ENCODE measurements around the gene GRB14.

DNA sequence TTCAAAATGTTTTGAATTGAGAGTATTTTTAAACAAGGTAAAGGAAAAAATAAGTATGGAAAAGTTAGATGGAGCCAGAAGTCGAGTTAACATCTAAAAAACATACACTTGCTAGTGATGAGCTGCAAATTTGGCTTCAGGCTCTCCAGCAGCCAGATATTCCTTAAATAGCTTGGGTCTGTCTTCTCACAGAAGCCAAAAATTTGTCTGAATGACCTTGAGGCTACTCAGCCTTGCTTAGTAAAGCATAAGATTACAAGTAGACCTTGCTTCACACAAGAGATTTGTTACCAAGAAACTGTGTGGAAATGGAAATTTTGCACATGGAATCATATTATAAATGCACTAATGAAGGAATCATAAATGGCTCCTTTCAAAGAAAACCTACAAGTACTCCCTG lies 40.8 kb upstream of the GRB14 start:
- TF ChIP-seq EZH2 (IDR thresholded peaks at IDR 0.05; ENCODE audit: borderline replicate concordance, low read depth, low read length, severe bottlenecking): no peak
- TF ChIP-seq, protein P1, sequence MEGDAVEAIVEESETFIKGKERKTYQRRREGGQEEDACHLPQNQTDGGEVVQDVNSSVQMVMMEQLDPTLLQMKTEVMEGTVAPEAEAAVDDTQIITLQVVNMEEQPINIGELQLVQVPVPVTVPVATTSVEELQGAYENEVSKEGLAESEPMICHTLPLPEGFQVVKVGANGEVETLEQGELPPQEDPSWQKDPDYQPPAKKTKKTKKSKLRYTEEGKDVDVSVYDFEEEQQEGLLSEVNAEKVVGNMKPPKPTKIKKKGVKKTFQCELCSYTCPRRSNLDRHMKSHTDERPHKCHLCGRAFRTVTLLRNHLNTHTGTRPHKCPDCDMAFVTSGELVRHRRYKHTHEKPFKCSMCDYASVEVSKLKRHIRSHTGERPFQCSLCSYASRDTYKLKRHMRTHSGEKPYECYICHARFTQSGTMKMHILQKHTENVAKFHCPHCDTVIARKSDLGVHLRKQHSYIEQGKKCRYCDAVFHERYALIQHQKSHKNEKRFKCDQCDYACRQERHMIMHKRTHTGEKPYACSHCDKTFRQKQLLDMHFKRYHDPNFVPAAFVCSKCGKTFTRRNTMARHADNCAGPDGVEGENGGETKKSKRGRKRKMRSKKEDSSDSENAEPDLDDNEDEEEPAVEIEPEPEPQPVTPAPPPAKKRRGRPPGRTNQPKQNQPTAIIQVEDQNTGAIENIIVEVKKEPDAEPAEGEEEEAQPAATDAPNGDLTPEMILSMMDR (IDR thresholded peaks at IDR 0.05; ENCODE audit: borderline replicate concordance, extremely low read depth, low read length, poor library complexity, severe bottlenecking): no peak

Measured in DND-41 (cell line).